GM10847 (cell line): ENCODE results near the gene KRTAP10-10.

Source experiments
- POLR2A ChIP-seq: IDR thresholded peaks from 2 replicates; pipeline ENCODE4 v1.6.1; 2011; ENCODE audit not compliant: insufficient read length; ENCODE audit errors: extremely low read depth

KRTAP10-10 gene

GRCh38 chr21:44686843-44687561, 49.8 kb downstream of the KRTAP10-10 start:
- no peak for TF ChIP-seq POLR2A

GRCh38 chr21:44687671-44688070, 50.5 kb downstream of the KRTAP10-10 start:
- no peak for TF ChIP-seq POLR2A
